ENCODE results near the gene CDH26. TPM values are rescaled to one million over a fixed set of nuclear protein-coding genes. Genes with fewer than 3 reads are reported as not detected.

Gene CDH26
- total RNA-seq, 2 donors from 2014 or later, result 1.8 TPM

DNA sequence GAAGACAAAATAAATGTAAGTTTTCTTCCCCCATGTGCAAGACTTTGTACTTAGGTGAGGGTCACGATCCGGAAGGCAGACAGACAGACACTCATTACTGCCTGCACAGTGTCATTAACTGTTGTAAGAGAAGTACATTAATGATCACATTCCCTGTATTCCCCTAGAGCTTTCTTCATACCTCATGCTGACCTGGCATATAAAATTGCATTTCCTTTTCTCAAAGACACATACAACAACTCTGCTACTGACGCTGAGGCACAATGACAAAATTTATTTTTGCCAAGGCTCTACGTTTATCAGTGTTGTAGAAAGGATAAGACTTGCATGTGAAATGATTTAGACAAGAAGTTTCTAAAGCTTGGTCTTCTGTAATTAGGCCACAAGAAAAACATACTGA is 21.8 kb upstream of the CDH26 start:
- Mint-ChIP-seq H3K27me3 (no peaks in the 10 kb centered on the region), H3K27ac (no peak overlapping the region), H3K9me3 (no peaks in the 10 kb centered on the region), H3K36me3 (no peaks in the 10 kb centered on the region), H3K4me3 (no peak overlapping the region), H3K4me1 (ENCODE audit: low read depth in 2 of 2) (peaks cover 23 to 25% of the 10 kb centered on the region in 2 donors)
- no peak for ATAC-seq
- DNase-seq (ENCODE audit: low spot score), result no peak

DNA sequence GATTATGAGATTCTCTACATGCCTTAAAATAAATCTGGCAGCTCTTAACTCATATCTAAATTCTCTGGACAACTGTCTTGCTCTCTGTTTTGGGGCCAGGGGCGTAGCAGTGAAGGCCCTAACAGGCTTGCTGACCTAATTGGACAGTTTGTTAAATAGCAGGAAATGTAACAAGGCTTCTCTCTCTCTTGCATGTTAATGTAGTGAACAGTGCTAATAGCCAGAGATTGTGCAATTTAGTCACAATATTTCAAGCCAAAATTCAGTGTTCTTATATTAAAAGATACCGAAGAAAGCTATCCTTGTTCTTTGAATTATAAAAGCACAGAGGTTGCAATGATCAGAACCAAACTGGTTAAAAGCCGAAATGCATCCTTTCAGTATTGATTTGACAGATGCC is 21.1 kb upstream of the CDH26 start:
- peaks cover 27 to 29% of the 10 kb centered on the region in 2 donors for H3K4me1 Mint-ChIP-seq (ENCODE audit: low read depth in 2 of 2)
- DNase-seq (ENCODE audit: low spot score) (no peak), ATAC-seq (no peak)
- H3K4me3 Mint-ChIP-seq, result peak overlapping the region; percentile 22
- H3K9me3 Mint-ChIP-seq, result no peaks in the 10 kb centered on the region
- no peaks in the 10 kb centered on the region for H3K36me3 Mint-ChIP-seq
- no peak overlapping the region for H3K27ac Mint-ChIP-seq
- H3K27me3 Mint-ChIP-seq, result no peaks in the 10 kb centered on the region

DNA sequence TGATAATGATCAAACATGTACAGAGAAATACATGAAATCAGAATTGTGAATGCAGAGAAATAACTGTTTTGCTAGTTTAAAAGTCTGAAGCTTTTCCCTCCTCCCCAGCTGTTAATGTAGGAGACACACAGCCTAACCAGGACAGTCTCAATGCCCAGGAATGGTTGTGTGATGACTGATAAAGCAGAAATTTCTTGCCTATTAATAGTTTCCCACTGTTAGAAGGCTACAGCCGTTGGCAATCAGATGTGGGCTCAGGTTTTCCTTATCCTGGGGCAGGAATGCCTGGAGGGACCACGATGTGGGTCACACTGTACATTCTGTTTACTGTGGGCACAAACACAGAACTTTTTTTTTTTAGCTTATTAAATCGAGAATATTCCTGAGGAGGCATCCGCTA is 20.0 kb upstream of the CDH26 start:
- no peak for DNase-seq (ENCODE audit: low spot score)
- peak overlapping the region; percentile 88 for H3K4me3 Mint-ChIP-seq
- no peak for ATAC-seq
- H3K4me1 Mint-ChIP-seq (ENCODE audit: low read depth in 2 of 2), result peaks cover 27 to 29% of the 10 kb centered on the region in 2 donors
- H3K27ac Mint-ChIP-seq, result peak overlapping the region; percentile 74 to 86
- no peaks in the 10 kb centered on the region for H3K9me3 Mint-ChIP-seq
- no peaks in the 10 kb centered on the region for H3K36me3 Mint-ChIP-seq
- H3K27me3 Mint-ChIP-seq, result no peaks in the 10 kb centered on the region

DNA sequence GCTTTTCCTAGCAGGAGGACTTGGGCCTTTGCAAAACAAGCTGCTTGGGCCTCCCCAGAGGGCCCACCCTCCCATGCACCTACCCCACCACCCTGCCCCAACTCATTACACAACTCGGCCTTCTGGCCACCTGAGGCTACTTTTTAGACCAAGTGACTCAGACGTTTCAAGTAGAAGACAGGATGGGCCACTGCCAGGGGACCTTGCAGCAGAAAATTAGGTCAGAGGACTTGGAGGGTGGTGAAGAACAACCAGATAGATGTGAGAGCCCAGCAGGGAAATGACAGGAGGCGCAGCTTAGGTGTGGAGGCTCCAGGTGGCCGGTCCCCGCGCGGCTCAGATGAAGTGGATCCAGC is 19.5 kb upstream of the CDH26 start:
- H3K4me3 Mint-ChIP-seq, result peak overlapping the region; percentile 88
- H3K9me3 Mint-ChIP-seq, result no peaks in the 10 kb centered on the region
- no peaks in the 10 kb centered on the region for H3K27me3 Mint-ChIP-seq
- peak overlapping the region; percentile 74 to 86 for H3K27ac Mint-ChIP-seq
- peaks cover 27 to 29% of the 10 kb centered on the region in 2 donors for H3K4me1 Mint-ChIP-seq (ENCODE audit: low read depth in 2 of 2)
- ATAC-seq (no peak), DNase-seq (ENCODE audit: low spot score) (no peak)
- no peaks in the 10 kb centered on the region for H3K36me3 Mint-ChIP-seq

DNA sequence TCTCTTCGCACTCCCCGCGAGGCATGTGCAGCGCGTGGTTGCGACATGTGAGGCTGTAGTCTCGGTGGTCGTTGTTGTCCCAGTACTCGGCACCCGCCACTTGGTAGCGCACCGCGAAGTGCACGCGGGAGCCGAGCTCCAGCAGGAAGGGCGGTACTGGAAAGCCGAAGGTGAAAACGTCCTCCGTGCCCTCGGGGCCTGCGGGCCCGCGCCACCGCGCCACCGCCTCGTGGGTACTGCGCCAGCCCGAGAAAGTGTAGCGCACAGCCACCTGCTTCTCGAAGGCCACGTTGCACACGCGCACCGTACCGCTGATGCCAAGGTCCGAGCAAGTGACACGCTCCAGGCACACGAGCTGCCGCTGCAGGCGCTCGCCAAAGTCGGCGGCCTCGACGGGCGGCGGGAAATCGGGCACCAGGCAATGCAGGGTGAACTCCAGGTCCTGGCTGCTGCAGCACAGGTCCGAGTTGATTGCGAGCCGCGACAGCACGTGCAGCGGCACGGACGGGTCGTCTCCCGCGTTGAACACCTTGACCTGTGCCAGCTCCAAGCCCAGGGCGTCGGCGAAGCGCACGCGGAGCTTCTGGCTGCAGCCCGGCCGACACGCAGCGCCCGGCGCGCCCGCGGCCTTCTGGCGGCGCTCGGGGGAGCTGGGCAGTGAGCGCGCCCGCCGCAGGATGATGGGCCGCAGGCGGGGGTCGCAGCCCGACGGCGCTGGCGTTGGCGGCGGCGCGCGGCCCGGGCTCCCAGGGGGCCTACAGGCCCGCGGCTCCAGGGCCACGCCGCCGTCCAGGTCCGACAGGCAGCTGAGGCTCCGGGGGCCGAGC is 19.0 kb upstream of the CDH26 start:
- H3K36me3 Mint-ChIP-seq, result peaks cover 2% of the 10 kb centered on the region
- peak overlapping the region; percentile 100 for H3K4me3 Mint-ChIP-seq
- H3K4me1 Mint-ChIP-seq (ENCODE audit: low read depth in 2 of 2), result peaks cover 27 to 29% of the 10 kb centered on the region in 2 donors
- no peak for ATAC-seq
- peak overlapping the region; percentile 74 to 96 for H3K27ac Mint-ChIP-seq
- no peak for DNase-seq (ENCODE audit: low spot score)
- no peaks in the 10 kb centered on the region for H3K27me3 Mint-ChIP-seq
- H3K9me3 Mint-ChIP-seq, result no peaks in the 10 kb centered on the region

DNA sequence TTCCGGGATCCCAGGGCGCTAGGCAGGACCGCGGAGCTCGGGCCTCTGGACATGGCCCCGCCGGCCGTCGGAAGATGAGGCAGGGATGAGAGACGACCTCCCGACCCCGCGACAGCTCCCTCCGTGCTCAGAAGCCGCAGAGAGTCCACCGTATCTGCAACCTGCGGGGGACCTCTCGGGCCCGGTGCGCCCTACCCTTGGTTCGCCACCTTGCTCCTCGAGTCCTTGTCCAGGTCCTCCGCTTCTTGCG is 18.4 kb upstream of the CDH26 start:
- Mint-ChIP-seq H3K4me3 (peak overlapping the region; percentile 100), H3K27ac (peak overlapping the region; percentile 95 to 96), H3K4me1 (ENCODE audit: low read depth in 2 of 2) (peaks cover 27 to 29% of the 10 kb centered on the region in 2 donors), H3K9me3 (no peaks in the 10 kb centered on the region), H3K27me3 (no peaks in the 10 kb centered on the region), H3K36me3 (peaks cover 7% of the 10 kb centered on the region)
- DNase-seq (ENCODE audit: low spot score) (no peak), ATAC-seq (peak; percentile 47 to 49)

DNA sequence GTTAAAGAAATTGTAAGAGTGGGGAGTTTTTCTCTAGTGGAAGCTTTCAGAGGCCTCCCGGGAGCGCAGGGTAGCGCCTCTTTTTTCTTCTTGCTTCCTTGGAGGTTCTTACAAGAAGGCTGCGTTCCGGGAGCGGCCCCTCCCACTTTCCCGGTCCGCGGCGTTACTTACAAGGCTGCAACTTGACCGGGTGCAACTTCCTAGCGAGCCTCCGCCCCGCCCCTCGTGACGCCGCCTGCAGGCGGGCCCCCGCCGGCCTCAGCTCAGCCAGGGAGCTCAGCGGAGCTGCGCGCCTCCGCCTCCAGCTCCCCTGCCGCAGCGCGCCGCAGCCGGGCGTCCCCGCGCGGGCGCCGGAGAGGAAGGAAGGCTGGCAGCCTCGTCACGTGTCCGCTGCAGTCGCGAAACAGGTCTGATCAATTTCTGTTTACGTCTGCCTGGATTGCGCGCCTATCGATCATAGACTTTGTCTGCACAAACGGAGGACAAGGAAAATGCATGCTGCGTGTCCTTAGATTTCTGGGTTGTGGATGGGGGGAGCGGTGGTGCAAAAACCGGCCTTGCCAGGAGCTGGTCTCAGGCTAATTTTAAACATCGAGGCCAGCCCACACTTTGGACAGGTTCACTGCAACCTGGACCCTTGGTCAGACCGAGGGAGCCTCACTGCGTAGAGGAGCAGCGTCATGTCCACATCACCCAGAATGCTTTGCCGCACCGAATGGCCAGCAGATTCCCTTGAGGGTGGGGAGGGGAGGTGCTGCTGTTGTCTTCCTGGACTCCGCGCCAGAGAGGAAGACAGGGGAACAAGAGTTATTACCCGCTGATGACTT is 17.9 kb upstream of the CDH26 start, which contains the start of the genes FAM217B and PPP1R3D:
FAM217B (plus strand) TSS at position 261 of the 827 bp plus-strand sequence. CDS start 3,555 bp downstream, outside the sequence.
PPP1R3D (minus strand) TSS at position 177 of the 827 bp plus-strand sequence. CDS start 374 bp downstream, outside the sequence.
- Mint-ChIP-seq H3K9me3 (no peaks in the 10 kb centered on the region), H3K4me3 (peak within 1 kb of the TSS; percentile 100), H3K36me3 (peaks cover 8% of the 10 kb centered on the region), H3K27me3 (no peaks in the 10 kb centered on the region), H3K4me1 (ENCODE audit: low read depth in 2 of 2) (peaks cover 27 to 29% of the 10 kb centered on the region in 2 donors), H3K27ac (peak within 1 kb of the TSS; percentile 95 to 96)
- DNase-seq (ENCODE audit: low spot score), result peak; percentile 98
- peak; percentile 98 to 99 for ATAC-seq

DNA sequence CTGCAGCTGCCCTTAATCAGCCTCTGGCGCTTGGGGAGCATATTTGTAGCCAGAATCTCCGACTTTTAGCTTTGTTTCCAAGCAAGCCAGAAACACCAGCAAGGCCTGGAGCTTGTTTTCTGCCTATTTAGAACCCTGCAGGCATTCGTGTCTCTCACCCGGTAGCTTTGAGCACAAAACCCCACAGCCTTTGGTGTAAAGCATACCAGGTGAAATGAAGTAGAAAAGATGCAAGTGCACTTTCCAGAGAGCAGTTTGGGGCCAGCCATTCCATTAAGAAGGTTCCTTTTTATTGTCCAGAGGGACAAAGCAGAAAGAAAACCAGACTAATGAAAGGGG is 17.3 kb upstream of the CDH26 start:
- Mint-ChIP-seq H3K36me3 (peaks cover 8% of the 10 kb centered on the region), H3K4me3 (peak overlapping the region; percentile 100), H3K9me3 (no peaks in the 10 kb centered on the region), H3K27ac (peak overlapping the region; percentile 95 to 96), H3K4me1 (ENCODE audit: low read depth in 2 of 2) (peaks cover 27 to 29% of the 10 kb centered on the region in 2 donors), H3K27me3 (no peaks in the 10 kb centered on the region)
- no peak for ATAC-seq
- DNase-seq (ENCODE audit: low spot score), result no peak

DNA sequence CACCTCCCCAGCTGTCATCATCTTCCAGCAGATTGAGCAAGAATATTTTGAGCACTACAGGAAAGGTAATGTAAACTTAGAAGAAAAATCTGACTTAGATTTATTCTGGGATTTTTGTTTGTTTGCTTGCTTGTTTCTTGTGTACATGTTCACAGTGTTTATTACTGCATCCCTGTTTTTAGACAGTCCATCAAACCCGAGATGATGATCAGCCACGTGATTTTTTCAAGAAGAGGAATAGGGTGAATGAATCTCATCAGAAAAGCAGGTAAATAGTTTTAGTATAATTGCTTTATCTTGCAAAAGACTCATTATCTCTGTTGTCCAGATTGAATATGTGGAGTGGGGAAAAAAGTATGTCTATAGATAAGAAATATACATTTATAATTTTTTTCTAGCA is 16.0 kb upstream of the CDH26 start:
- Mint-ChIP-seq H3K27me3 (no peaks in the 10 kb centered on the region), H3K9me3 (no peaks in the 10 kb centered on the region), H3K4me3 (no peak overlapping the region), H3K27ac (peak overlapping the region in 1 of 2 donors; percentile 96), H3K4me1 (ENCODE audit: low read depth in 2 of 2) (peaks cover 23 to 24% of the 10 kb centered on the region in 2 donors), H3K36me3 (peaks cover 8% of the 10 kb centered on the region)
- DNase-seq (ENCODE audit: low spot score), result no peak
- no peak for ATAC-seq

DNA sequence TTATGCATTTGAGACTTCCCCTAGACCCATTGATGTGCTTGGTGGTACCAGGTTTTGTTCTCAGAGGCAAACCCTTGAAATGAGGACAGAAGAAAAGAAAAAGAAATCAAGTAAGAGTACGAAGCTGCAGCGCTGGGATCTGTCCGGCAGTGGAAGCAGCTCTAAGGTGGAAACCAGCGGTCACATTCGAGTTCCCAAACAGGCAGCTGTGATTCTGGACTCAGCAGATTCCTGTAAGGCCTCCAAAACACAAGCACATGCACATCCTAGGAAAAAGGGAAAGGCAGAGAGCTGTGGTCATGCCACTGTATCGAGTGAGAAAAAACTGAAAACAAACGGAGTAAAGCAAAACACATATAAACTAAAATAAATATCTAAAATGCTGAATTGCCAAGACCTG is 13.5 kb upstream of the CDH26 start:
- no peaks in the 10 kb centered on the region for H3K9me3 Mint-ChIP-seq
- H3K4me1 Mint-ChIP-seq (ENCODE audit: low read depth in 2 of 2), result peaks cover 20 to 21% of the 10 kb centered on the region in 2 donors
- ATAC-seq, result no peak
- H3K36me3 Mint-ChIP-seq, result peaks cover 8% of the 10 kb centered on the region
- no peak for DNase-seq (ENCODE audit: low spot score)
- H3K27ac Mint-ChIP-seq, result no peak overlapping the region
- H3K4me3 Mint-ChIP-seq, result no peak overlapping the region
- no peaks in the 10 kb centered on the region for H3K27me3 Mint-ChIP-seq

DNA sequence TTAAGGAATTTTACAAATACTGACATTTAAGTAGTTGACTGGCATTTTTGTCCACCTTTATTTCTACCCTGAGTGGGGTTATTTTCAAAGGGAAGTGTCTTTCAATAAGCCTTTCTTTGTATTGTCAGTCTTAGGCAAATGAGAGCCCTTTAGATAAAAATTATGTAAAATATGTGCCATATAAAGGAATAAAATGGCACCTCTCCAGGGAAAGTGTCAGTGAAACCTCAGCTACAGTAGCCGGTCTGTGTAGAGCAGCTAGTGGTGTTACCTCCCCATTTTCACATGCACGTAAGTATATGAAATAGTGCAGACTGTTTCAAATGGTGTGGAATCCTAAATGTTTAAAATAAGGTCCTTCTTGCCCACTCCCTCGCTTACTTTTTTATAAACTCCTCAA is 13.0 kb upstream of the CDH26 start:
- ATAC-seq, result no peak
- no peaks in the 10 kb centered on the region for H3K27me3 Mint-ChIP-seq
- H3K4me3 Mint-ChIP-seq, result no peak overlapping the region
- H3K36me3 Mint-ChIP-seq, result peaks cover 8% of the 10 kb centered on the region
- H3K4me1 Mint-ChIP-seq (ENCODE audit: low read depth in 2 of 2), result peaks cover 20 to 21% of the 10 kb centered on the region in 2 donors
- no peaks in the 10 kb centered on the region for H3K9me3 Mint-ChIP-seq
- DNase-seq (ENCODE audit: low spot score), result no peak
- no peak overlapping the region for H3K27ac Mint-ChIP-seq

DNA sequence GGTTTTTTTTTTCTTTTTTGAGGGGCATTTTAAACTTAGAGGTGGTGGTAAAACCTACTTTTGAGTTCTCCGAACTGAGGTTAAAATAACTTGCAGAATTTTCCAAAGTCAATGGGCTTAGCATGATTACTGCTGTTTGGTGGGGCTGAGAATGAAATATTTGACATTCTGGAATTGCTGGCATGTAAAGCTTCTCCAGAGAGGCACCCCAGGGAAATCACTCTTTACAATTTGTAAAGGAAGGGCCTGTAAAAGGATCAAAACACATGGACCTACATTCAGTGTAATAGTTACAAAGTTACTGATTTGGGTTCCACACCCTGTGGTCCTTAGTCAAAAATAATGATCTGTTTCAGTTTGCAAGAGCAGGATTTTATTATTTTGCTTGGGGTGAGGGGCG is 12.5 kb upstream of the CDH26 start:
- H3K4me1 Mint-ChIP-seq (ENCODE audit: low read depth in 2 of 2), result peaks cover 17 to 21% of the 10 kb centered on the region in 2 donors
- DNase-seq (ENCODE audit: low spot score) (no peak), ATAC-seq (no peak)
- H3K27ac Mint-ChIP-seq, result no peak overlapping the region
- no peak overlapping the region for H3K4me3 Mint-ChIP-seq
- H3K9me3 Mint-ChIP-seq, result no peaks in the 10 kb centered on the region
- H3K36me3 Mint-ChIP-seq, result peaks cover 8% of the 10 kb centered on the region
- H3K27me3 Mint-ChIP-seq, result no peaks in the 10 kb centered on the region

DNA sequence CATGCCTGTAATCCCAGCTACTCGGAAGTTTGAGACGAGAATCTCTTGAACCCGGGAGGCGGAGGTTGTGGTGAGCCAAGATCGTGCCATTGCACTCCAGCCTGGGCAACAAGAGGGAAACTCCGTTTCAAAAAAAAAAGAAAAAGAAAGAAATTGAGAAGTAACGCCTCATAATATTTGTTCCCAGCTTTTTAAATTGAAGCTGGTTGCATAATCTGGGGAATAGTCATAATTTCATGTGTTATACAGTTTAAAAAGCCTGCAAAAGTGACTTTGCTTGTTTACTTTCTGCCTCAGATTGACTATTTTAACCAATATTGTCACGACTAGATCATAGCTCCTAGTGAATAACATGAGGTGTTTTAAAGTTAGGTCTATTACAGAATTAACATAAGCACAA is 10.8 kb upstream of the CDH26 start:
- Mint-ChIP-seq H3K9me3 (no peaks in the 10 kb centered on the region), H3K36me3 (peaks cover 8% of the 10 kb centered on the region), H3K4me3 (no peak overlapping the region), H3K27ac (no peak overlapping the region), H3K27me3 (no peaks in the 10 kb centered on the region), H3K4me1 (ENCODE audit: low read depth in 2 of 2) (peaks cover 8 to 11% of the 10 kb centered on the region in 2 donors)
- no peak for DNase-seq (ENCODE audit: low spot score)
- ATAC-seq, result no peak

DNA sequence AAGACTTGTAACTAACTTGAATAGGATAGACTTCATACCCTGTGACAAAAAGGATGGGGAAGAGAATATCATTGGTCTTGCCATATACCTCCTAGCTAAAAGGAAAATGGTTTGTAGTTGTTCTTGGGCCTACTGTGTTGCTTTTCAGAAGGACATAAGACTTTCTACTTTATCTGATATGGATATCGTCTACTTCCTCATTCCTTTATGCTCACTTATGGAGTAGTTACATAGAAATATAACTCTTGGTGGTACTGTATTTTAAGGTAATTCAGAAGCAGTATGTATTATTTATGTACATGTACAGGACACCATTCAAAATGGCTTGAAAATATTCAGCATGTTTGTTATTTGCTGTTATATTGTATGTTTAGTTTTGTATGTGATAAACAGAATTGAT is 10.0 kb upstream of the CDH26 start:
- Mint-ChIP-seq H3K9me3 (no peaks in the 10 kb centered on the region), H3K27me3 (no peaks in the 10 kb centered on the region)
- no peak for ATAC-seq

More for the DNA sequence above, 10.0 kb upstream of the CDH26 start:
- peaks cover 8% of the 10 kb centered on the region for H3K36me3 Mint-ChIP-seq
- DNase-seq (ENCODE audit: low spot score), result no peak
- no peak overlapping the region for H3K4me3 Mint-ChIP-seq
- peak overlapping the region; percentile 78 to 91 for H3K27ac Mint-ChIP-seq
- H3K4me1 Mint-ChIP-seq (ENCODE audit: low read depth in 2 of 2), result peaks cover 8 to 11% of the 10 kb centered on the region in 2 donors

Measured in natural killer cell treated with Interleukin-12 subunit alpha and Interleukin-12 subunit beta and Interleukin-15 and Interleukin-18, amount 100 ng/mL, for 72 hours (primary cell).